ENCODE data around the gene BICD1.
A peak's percentile ranks its signal among the peaks of the same experiment; 100 is the strongest.

The BICD1 gene

DNA sequence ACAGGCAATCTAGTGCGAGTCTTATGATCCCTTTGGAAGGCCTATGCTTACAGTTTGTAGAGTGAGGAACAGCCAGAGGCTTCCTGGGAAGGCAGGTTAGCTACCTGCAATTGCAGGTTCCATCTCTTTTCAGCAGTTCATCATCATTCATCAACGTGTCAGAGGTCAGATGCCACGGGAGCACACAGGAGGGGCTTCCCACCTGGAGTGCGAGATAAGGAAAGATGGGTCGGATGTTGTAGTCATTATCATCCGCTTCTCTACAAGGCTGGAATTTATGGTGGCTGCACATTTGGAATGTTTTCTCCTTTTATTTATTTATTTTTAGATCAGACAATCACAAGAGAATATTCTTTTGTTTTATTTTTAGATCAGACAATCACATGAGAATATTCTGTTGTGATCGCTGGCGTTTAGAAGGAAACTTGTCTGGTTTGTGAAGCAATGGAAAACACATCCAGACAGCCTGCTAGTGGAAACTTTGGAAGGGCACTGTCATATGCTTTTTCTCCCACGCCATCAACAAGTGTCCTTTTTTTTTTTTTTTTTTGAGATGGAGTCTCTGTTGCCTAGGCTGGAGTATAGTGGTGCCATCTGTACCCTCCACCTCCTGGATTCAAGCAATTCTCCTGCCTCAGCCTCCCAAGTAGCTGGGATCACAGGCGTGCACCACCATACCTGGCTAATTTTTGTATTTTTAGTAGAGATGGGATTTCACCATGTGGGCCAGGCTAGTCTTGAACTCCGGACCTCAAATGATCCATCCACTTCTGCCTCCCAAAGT is 1.9 kb upstream of the BICD1 start:
- DNase-seq, result no peak

DNA sequence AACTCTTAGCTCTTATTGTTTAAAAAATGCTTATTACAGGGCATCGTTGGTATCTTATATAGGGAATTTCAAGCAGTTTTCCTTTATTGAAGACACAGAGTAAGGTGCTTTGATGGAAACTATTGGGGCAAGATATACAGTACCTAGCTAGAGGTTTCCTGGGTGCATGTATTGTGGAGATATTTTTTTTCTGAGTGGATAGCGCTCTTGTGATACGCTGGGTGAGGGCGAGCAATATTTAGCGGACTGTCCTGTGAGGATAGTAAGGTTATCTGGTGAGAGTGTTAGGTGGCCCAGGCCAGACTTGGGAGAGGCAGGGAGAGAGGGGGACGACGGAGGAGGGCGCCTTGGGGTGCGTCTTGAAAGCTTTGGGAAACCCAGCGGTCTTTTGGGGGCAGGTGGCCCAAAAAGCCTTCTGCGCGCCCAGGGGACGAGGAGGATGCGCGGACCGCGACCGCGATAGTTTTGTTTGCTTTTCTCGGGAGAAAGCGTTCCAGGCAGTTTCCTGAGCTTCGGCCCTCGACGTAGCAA is 596 bp upstream of the BICD1 start:
- no peak for DNase-seq

DNA sequence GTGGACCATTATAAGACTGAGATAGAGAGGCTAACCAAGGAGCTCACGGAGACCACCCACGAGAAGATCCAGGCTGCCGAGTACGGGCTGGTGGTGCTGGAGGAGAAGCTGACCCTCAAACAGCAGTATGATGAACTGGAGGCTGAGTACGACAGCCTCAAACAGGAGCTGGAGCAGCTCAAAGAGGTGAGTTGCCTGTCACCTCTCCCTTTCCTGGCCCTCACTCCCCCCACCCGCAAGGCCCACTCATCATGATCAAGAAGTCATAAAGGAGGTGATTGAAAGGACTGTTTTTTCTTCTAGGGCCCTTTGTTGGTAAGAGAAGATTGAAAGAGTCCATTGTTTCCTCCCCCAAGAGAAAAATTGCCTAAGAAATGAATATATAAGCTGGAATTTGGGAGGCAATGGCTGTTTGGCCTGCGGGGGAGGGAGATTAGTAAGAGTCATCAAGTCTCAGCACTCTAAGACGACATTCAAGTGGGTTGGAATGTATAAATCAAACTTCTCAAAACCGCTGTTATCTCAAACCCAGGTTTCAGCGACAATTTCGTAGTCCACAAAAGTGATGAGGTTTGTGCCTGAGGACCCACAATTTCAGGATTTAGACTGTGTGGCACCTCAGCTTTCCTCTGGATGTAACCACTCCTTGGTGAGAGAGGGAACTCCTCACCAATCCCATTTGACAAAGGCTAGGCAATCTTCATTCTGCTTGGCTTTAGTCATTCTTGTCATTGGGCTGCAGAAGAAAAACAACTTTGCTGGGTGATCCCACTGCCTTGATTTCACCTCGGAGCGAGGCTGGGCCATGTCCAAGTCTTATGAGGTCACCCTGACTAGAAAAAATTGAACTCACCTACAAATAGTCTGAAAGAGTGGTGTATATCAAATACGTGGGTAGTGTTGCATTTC is 966 bp downstream of the BICD1 start:
- no peak for DNase-seq

DNA sequence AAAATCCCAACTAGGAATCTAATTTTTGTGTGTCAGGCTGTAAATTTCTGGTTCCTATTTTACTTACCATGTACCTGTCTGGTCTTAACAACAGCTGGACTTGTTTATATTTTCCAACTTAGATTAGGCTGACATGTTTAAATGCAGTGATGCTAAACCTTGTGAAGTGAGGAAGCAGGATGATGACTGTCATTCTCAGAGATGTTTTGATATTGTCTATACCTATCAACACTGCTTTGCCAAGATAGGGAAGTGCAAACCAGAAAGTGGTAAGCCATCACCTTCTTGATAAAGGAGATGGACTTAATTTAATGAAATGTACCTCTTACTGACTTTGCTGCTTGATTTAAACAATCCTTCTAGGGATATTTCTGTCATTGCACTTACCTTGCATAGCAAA is 2.1 kb downstream of the BICD1 start:
- DNase-seq, result no peak

DNA sequence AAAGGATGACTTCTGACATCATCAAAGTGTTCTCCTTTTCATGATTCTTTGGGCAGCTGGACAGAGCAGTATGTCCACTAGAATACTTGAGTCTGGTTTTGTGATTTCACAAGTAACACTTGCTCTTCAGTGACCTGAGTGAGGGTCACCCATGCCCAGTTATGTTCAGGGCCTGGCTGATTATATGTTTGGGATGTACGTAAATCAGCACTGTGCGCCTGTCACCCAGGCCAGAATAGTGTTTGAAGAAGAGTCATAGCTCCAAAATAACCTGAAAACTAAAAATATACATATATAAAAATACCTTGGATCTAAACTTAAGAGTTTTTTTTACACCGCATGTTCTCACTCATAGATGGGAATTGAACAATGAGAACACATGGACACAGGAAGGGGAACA is 3.8 kb downstream of the BICD1 start:
- no peak for DNase-seq

DNA sequence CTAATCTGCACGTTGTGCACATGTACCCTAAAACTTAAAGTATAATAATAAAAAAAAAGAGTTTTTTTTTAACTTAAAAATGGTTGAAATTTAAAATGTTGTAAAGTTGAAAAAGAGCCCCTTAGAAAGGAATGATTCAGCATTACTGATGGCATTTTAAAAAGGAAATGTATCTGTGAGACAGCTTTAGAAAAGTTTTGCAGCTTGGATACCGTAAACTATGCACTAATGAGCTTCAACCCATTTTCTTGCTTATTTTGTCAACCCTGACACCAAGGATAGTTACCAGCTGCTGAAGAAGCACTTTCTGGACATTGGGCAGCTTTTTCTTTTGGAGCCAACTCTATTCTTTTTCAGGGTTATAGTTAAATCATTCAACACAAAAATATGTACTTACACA is 4.3 kb downstream of the BICD1 start:
- no peak for DNase-seq

DNA sequence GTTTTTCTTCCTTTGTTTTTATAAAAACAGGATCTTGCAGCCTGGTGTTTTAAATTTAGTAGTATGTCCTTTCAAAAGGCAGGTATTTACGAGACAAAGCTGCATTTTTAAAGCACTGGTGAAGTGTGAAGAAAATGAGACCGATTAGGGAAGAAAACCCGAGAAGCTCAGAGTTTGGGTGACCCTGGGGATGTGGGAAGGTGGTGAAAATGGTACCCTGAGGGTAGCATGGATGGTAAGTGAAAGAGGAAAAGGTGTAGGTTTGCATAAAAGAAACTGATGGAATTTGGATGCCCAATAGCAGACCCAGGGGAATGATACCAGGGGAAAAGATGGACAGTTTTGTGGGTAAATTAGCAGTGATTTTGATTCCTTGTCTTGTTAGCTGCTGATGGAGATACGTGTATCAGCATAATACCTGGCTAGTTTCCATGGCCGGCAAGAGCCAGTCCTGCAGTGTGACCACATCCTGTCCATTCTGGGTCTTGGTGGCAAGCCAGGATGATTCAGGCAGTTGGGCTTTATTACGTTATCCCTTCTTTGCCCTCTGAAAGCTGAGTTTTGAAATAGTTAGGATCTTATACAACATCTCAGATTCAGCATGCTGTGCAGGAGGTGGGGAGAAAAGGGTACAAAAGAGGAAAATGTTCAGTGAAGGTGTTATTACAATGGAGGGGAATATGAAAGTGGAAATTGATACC is 8.9 kb downstream of the BICD1 start:
- no peak for DNase-seq

DNA sequence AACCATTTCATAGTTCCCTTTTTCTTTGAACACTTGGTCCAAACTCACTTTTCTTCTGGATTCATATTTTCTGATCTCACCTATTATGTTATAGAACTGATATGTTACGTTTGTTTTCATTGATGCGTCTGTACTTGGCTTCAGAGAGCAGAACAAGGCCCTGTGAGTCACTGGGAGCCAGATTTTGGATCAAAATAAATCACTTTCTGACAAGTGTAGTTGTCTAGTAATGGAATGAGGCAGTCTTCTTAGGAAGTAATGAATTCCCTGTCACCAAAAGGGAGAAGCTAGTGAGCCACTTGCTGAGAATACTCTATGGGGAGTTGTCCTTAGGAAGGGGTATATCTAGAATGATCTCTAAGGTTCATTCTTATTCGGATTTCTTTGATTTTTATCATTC is 10.2 kb downstream of the BICD1 start:
- DNase-seq, result no peak

DNA sequence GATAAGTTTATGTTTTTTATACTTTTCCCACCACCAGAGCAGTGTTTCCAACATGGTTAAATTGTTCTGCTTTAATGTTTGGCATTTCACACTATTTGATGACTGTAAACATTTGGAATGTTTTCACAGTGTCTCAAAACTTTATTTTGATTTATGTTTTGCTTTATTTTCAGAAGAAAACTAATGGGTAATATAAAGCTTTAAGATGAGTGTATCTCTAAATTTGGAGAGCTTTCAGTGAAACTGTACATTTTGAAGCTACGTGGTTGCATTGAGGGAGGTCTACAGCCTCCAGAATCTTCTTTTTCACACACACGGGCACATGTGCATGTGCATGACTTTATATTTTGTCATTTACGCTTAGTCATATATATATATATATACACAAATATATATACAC is 10.7 kb downstream of the BICD1 start:
- DNase-seq, result no peak

DNA sequence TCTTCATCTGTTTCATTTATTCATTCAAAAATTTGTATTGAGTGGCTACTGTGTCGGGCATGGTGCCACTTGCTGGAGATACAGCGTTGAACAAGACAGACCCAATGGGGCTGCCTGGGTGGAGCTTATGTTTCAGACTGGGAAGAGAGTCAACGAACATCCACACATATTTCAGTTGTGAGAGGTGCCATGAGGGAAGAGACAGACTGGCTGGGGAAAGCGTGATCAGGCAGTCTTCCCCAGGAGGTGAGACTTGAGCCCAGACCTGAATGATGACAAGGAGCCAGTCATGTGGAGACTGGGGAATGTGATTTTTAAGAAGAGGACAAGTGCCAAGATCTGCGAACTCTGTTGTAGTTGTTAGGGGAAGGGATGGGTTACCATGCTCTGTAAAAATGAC is 12.2 kb downstream of the BICD1 start:
- no peak for DNase-seq

DNA sequence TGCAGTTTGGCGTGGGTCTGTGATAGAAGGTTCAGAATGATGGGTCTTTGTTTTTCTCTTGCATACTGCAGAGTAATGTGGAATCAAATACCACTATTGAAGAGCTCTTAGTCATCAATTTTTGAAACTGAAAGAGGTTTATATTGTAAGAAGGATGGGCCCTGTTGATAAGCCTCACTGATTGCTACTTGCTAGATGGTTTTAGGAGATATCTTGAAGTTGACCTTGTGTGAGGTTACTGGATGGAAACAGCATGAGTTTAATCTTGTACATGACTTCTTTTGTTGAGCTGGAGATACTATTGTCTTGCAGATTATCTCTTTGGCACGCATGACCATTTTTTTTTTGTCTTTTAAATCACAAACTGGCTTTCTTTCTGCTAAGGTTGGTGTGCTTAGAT is 13.8 kb downstream of the BICD1 start:
- DNase-seq, result no peak

DNA sequence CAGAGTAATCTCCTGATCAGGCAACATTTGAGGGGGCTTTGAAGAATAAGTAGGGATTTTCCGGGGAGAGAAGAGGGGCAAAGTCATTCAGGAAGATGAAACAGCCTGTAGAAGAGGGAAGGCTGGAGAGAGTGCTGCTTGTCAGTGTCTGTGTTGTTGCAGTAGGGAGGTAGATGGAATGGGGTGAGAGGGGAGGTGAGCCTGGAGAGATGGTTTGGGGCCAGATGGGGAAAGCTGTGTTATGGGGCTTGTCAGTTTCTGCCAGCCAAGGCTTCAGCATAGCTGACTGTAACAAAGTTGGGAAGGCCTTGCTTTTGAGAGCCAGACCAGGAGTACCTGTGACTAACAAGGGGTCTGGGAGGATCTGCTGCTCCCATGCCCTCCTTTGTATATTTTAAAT is 18.0 kb downstream of the BICD1 start:
- DNase-seq, result no peak

DNA sequence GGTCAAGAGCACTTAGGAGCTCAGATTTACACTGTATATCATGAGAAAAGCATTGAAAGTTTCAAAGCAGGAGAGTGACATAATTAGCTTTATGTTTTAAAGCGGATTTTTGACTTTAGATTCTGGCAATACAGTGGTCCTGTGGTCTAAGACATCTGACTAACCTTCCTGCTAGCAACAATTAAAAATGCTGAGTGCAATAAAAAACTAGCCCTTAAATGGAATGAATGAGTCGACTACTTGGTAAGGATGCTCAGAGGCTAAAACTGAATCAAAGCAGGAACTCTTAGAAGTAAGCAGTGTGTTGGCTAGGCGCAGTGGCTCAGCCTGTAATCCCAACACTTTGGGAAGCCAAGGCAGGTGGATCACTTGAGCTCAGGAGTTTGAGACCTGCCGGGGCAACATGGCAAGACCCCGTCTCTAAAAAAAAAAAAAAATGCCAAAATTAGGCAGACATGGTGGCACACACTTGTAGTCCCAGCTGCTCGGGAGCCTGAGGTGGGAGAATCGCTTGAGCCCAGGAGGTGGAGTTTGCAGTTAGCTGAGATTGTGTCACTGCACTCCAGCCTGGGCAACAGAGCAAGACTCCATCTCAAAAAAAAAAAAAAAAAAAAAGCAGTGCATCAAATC is 18.9 kb downstream of the BICD1 start:
- DNase-seq, result no peak

DNA sequence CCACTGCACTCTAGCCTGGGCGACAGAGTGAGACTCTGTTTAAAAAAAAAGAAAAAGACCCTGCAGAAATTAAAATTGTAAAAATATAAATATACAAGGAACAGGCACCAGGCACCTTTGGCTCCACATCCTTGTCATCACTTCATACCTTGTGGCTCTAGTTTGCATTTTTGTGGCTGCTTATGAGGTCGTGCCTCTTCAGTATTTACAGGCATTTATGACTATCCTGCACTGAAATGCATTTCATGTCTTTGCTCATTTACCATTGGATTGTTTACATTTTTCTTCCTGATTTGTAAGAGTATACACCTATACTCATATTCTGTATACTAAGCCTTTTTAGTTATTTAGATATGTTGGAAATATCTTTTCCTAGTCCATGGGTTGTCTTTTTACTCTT is 20.1 kb downstream of the BICD1 start:
- DNase-seq, result no peak

DNA sequence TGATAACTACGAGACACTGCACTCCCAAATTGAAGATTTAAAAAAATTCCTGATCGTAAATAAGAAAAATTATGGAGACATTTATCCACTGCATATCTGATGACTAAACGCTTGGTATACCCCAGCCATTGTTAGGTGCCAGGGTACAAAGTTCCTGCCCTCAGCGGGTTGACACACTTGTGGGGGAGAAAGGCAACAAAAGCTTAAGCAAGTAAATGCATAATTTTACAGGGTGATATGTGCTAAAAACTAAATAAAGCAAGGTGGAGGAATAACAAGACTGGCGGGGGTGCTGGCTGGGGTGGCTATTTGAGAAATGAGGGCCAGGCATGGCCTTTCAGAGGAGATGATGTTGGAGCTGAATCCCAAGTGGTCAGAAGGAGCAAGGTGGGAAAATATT is 25.0 kb downstream of the BICD1 start:
- no peak for DNase-seq

DNA sequence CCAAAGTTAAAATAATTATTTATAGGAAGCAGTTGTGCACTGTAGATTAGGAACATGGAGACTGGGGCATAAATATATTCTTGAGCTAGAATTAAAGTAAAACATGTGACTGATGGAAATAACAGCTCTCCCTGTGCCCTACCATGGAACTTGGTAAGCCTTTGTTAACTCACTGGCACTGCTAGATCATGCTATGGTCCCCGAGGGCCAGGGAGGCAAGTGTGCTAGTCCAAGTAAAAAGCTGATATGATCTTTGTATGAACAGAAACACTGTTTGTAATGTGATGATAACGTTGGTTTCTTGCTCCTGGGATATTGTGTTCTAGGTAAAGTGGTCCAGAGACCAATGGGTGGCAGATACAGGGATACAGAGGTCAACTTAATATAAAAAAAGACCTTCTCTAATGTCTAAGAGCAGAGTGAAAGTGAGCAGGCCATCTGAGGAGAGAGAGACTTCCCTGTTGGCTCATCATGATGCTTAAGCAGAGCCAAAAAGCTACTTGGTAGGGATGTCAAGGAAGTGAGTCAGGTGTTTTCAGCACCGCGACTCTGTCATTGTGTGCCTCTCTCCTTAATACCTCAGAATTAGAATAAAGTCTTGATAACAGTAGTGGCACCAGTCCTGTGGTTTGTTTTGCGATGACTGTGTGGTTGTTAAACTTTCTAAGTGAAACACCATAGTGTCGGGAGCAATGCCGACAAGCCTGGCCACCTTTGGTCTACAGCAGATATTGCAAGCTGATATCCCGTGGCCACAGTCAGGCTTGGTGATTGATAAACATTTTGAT is 27.6 kb downstream of the BICD1 start:
- peak; percentile 14 for DNase-seq

DNA sequence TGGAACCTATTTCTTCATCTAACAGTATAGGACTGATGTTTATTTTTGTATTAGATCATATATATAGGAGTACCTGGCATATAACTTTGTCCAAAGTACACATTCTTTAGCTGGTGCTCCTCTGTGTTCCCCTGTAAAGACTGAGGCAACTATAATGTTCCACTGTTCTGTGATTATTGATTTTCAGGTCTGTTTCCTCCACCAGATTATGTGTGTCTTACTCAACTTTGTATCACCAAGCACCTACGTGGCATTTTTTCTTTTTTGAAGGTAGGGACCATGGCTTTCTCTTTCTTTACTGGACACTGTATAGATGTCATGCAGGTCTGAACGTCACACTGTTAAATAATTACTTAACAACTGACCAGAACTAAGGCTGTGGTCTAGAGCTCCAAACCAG is 29.3 kb downstream of the BICD1 start:
- DNase-seq, result no peak

DNA sequence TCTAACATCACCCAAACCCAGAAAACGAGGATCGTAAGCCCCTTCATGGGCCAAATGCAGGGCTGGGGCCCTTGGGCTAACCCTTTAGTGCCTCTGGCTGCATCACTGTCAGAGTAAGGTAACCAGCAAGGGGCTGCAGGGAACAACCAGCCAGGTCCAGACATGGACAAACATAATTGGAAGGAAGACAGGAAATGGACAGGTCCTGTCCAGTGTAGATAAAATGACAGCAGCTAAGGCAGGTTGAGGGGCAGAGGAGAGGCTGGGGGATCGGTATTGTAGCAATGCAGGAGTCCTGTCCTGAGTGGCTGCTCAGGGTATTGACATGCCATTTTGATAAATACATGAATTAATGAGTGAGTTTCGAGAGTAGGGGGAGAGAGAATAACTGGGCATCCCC is 29.8 kb downstream of the BICD1 start:
- DNase-seq, result no peak

DNA sequence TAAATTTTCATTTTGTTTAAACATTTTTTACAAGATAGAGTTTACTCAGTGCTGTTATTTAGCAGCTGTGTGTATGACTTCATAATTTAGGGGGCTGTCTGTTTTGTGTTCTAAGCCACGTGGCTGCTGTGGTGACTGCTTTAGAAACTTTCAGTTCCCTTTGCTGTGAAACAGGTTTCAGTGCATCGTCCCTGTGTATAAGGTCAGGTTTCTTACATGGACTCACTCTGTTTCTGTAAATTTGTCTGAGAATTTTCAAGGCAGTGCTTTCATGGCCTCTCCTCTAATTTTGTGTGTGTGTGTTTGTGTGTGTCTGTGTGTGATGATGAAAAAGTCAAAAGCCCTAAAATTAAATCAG is 32.4 kb downstream of the BICD1 start:
- peak; percentile 64 for DNase-seq

DNA sequence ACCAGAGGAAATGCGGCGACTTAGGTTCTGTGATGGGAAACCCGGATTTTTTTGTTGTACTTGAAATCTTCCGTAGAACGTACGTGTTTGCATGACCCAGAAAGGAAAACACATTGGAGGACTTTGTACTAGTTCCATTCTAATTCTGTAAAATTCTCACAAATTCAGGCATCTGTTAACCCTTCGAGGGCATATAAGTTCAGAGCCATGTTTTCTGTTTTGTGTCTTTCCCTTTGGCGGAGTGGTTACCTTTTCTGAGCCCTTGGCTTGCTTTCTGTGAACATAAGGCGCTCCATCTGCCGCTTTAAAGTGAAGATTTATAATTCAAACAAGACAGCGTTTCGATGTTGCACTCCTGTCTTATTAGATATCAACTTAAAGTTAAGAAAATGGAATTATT is 34.2 kb downstream of the BICD1 start:
- DNase-seq, result no peak

DNA sequence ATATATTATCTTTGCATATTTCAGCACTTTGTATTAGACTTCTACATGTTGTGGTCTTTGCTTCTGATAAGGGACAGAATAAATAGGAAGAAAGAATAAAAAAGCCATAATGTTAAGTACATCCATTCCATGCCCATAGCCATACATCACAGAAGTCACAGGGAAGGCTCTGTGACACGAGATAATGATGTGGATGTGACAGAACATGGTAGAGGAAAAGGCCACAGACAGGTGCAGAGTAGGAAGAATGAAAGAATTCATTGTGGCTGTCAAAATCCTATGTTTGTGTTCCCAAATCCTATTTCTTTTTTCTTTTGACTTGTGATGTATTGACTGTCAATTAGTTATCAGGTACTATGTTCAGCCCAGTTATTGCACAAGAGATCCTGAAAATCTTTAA is 38.4 kb downstream of the BICD1 start:
- no peak for DNase-seq
